SK-N-MC (cell line): ENCODE measurements around the gene KLHL24.

Experiments
- EZH2 ChIP-seq: fragments of 200-600 bp; sonication (generic); IDR thresholded peaks from one replicate; pipeline ENCODE4 v1.6.1; 2017; ENCODE audit warnings: antibody characterized with exemption
- POLR2AphosphoS5 ChIP-seq: IDR thresholded peaks from 2 replicates; pipeline ENCODE4 v1.6.1; 2012; ENCODE audit warnings: mild to moderate bottlenecking, low read depth, low read length, borderline replicate concordance

DNA sequence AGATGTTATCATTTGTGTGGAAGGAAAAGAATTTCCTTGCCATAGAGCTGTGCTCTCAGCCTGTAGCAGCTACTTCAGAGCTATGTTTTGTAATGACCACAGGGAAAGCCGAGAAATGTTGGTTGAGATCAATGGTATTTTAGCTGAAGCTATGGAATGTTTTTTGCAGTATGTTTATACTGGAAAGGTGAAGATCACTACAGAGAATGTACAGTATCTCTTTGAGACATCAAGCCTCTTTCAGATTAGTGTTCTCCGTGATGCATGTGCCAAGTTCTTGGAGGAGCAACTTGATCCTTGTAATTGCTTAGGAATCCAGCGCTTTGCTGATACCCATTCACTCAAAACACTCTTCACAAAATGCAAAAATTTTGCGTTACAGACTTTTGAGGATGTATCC is 15.1 kb downstream of the KLHL24 start:
- TF ChIP-seq POLR2AphosphoS5, result no peak
- TF ChIP-seq EZH2, result no peak
